ENCODE data around the gene ZMYM3. TPM values are rescaled to one million over a fixed set of nuclear protein-coding genes. Genes with fewer than 3 reads are reported as not detected.

The ZMYM3 gene
- total RNA-seq, 1 donor from 2014 or later: 31.4 TPM

DNA sequence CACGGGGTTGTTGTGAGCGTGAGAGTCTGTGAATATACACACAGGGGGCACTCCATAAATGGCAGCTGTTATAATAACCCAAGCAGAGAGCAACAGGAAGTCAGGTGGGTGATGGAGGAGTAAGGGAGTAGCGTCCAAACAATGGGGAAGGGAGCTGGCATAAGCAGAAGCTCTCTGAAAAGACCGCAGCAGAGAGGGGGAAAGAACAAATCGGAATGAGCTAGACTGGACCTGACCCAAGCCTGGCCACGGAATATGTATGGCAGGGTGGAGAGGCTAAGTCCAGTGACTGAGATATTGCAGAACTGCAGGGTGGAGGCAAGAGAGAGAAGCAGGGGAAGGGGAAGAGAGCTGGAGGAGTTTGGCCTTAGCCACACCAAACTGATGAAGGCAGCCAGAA is 37.5 kb downstream of the ZMYM3 start:
- no peak for DNase-seq (ENCODE audit: low spot score)
- Mint-ChIP-seq H3K27me3 (ENCODE audit: low read depth) (peaks cover 3% of the 10 kb centered on the region), H3K4me3 (ENCODE audit: low read depth) (no peak overlapping the region), H3K27ac (no peak overlapping the region), H3K4me1 (ENCODE audit: low read depth) (peaks cover 3% of the 10 kb centered on the region), H3K36me3 (ENCODE audit: low read depth) (no peaks in the 10 kb centered on the region), H3K9me3 (no peaks in the 10 kb centered on the region)
- intact Hi-C loops (cut with micrococcal nuclease): no loop called here

DNA sequence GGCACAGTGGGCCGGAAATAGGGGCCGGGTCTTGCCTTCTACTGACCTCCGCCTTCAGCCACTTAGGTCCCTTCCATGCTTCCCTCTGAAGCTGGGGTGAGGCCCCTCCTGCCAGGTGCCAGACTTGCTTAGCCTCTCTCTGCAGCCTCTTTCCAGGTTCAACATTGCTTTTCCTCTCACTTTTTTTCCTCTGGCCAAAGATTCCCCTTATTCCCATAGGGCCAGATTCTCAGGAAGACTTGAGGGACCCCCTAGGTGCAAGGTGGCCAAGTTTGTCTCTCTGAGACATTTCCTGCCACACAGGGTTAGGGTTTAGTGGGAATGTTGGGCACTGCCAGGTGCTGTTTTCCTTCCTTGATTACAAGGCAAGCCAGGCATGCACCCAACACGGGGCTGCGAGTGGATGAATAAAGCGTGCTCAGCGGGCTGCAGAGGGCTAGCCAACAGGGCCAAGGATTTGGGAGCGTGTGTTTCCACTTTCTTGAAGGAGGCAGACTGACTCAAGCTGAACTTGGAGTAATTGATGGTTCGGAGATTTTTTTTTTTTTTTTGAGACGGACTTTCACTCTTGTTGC is 38.5 kb downstream of the ZMYM3 start:
- no peak overlapping the region for H3K4me3 Mint-ChIP-seq (ENCODE audit: low read depth)
- H3K27me3 Mint-ChIP-seq (ENCODE audit: low read depth): peaks cover 6% of the 10 kb centered on the region
- DNase-seq (ENCODE audit: low spot score): no peak

GRCh38 chrX:71214604-71215337 is 39.2 kb downstream of the ZMYM3 start:
- Mint-ChIP-seq H3K27me3 (ENCODE audit: low read depth) (peaks cover 6% of the 10 kb centered on the region), H3K4me1 (ENCODE audit: low read depth) (peaks cover 3% of the 10 kb centered on the region), H3K4me3 (ENCODE audit: low read depth) (no peak overlapping the region), H3K9me3 (no peaks in the 10 kb centered on the region), H3K36me3 (ENCODE audit: low read depth) (no peaks in the 10 kb centered on the region), H3K27ac (no peak overlapping the region)
- intact Hi-C loops (cut with micrococcal nuclease): no loop called here
- DNase-seq (ENCODE audit: low spot score): no peak

More for the DNA sequence above, 38.5 kb downstream of the ZMYM3 start:
- Mint-ChIP-seq H3K4me1 (ENCODE audit: low read depth) (peaks cover 3% of the 10 kb centered on the region), H3K36me3 (ENCODE audit: low read depth) (no peaks in the 10 kb centered on the region), H3K9me3 (no peaks in the 10 kb centered on the region), H3K27ac (no peak overlapping the region)
- intact Hi-C loops (cut with micrococcal nuclease): no loop called here

DNA sequence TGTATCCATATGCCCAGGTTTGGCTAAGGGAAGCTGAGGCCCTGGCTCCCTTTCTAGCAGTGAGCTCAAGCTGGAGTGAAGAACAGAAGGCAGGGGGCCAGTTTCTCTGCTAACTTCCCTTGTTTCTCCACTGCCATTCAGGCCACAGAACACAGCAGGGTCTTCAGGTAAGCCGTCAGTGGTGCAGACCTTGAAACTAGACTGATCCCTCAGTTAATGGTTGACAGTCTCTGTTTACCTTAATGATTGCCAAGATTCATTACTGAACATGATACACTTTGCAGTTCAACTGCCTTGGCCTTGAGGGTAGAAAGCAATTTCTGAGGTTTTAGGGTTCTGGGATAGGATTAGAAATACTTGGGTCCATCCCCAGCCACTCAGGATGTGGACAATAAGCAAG is 39.8 kb downstream of the ZMYM3 start:
- no peaks in the 10 kb centered on the region for H3K36me3 Mint-ChIP-seq (ENCODE audit: low read depth)
- peaks cover 3% of the 10 kb centered on the region for H3K4me1 Mint-ChIP-seq (ENCODE audit: low read depth)
- H3K27ac Mint-ChIP-seq: no peak overlapping the region
- intact Hi-C loops (cut with micrococcal nuclease): no loop called here
- H3K4me3 Mint-ChIP-seq (ENCODE audit: low read depth): no peak overlapping the region
- DNase-seq (ENCODE audit: low spot score): no peak
- peaks cover 8% of the 10 kb centered on the region for H3K27me3 Mint-ChIP-seq (ENCODE audit: low read depth)
- H3K9me3 Mint-ChIP-seq: no peaks in the 10 kb centered on the region

- Mint-ChIP-seq H3K4me3 (ENCODE audit: low read depth) (no peak overlapping the region), H3K27me3 (ENCODE audit: low read depth) (peaks cover 8% of the 10 kb centered on the region), H3K36me3 (ENCODE audit: low read depth) (no peaks in the 10 kb centered on the region), H3K9me3 (no peaks in the 10 kb centered on the region), H3K27ac (no peak overlapping the region), H3K4me1 (ENCODE audit: low read depth) (peaks cover 3% of the 10 kb centered on the region)
- no peak for DNase-seq (ENCODE audit: low spot score)
- intact Hi-C loops (cut with micrococcal nuclease): no loop called here
Observed at GRCh38 chrX:71212536-71212935, 41.4 kb downstream of the ZMYM3 start.

GRCh38 chrX:71210816-71211215 is 43.1 kb downstream of the ZMYM3 start:
- intact Hi-C loops (cut with micrococcal nuclease): no loop called here
- Mint-ChIP-seq H3K27ac (no peak overlapping the region), H3K36me3 (ENCODE audit: low read depth) (no peaks in the 10 kb centered on the region), H3K27me3 (ENCODE audit: low read depth) (peaks cover 8% of the 10 kb centered on the region), H3K9me3 (no peaks in the 10 kb centered on the region), H3K4me3 (ENCODE audit: low read depth) (no peak overlapping the region), H3K4me1 (ENCODE audit: low read depth) (no peaks in the 10 kb centered on the region)
- DNase-seq (ENCODE audit: low spot score): no peak

DNA sequence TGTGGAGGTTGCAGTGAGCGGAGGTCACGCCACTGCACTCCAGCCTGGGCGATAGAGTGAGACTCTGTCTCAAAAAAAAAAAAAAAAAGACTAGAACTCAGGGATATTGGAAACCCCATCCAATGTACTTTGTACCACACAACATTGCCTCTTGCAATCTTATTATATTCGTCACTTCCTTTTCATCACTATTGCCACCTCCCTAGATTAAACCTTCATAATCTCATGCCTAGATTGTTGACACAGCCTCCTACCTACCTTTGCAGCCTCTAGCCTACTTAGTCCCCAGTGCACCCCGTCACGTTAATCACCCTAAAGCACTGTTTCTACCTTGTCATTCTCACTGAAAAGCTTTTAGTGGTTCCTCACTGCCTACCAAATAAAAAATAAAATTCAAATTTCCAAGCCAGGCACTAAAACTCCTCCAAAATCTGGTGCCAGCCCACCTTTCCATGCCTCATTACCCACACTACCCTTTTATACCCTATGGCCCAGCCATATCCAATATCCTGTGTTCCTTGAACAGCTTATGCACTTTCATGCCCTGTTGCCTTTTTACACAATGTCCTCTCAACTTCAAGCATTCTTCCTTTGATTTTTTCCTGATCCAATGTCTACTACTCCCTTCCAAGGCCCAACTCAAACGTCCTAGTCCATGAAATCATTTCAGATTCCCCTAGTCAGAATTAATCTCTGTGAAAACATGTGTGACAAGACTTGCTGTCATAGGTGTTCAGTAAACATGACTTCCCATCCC is 54.5 kb downstream of the ZMYM3 start:
- H3K27me3 Mint-ChIP-seq (ENCODE audit: low read depth): no peaks in the 10 kb centered on the region
- H3K9me3 Mint-ChIP-seq: no peaks in the 10 kb centered on the region
- DNase-seq (ENCODE audit: low spot score): no peak
- intact Hi-C loops (cut with micrococcal nuclease): loop anchor here (5.0 to 10.0 kb wide), 2 partner anchors 83 to 335 kb away; partner anchors contain the start of genes NONO and OGT
- no peak overlapping the region for H3K27ac Mint-ChIP-seq
- peak overlapping the region; percentile 35 for H3K4me3 Mint-ChIP-seq (ENCODE audit: low read depth)
- peaks cover 15% of the 10 kb centered on the region for H3K4me1 Mint-ChIP-seq (ENCODE audit: low read depth)
- H3K36me3 Mint-ChIP-seq (ENCODE audit: low read depth): peaks cover 14% of the 10 kb centered on the region

DNA sequence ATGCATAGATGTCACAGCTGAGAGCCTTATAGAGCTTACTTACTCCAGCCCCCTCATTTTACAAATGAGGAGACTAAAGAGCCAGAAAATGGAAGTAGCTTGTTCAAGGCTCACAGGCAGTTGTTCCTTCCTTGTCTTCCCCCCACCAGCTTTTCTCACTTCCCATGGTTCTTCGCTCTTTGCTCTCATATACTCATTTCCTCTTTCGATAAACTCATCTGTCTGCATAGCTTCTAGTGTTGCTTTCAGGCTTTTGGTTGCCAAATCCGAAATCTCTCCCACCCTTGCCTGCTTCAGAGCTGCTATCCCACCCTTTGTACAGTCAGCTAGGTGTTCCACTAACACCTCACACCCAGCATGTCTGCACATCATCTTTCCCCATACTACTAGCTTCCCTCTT is 55.9 kb downstream of the ZMYM3 start:
- peaks cover 17% of the 10 kb centered on the region for H3K36me3 Mint-ChIP-seq (ENCODE audit: low read depth)
- peak overlapping the region; percentile 86 for H3K4me3 Mint-ChIP-seq (ENCODE audit: low read depth)
- peak overlapping the region; percentile 88 for H3K27ac Mint-ChIP-seq
- no peaks in the 10 kb centered on the region for H3K9me3 Mint-ChIP-seq
- DNase-seq (ENCODE audit: low spot score): no peak
- H3K4me1 Mint-ChIP-seq (ENCODE audit: low read depth): peaks cover 15% of the 10 kb centered on the region
- H3K27me3 Mint-ChIP-seq (ENCODE audit: low read depth): no peaks in the 10 kb centered on the region
- intact Hi-C loops (cut with micrococcal nuclease): loop anchor here (5.0 to 10.0 kb wide), 2 partner anchors 84 to 337 kb away; partner anchors contain the start of genes NONO and OGT

GRCh38 chrX:71195964-71196649 is 57.8 kb downstream of the ZMYM3 start:
- Mint-ChIP-seq H3K36me3 (ENCODE audit: low read depth) (peaks cover 25% of the 10 kb centered on the region), H3K4me1 (ENCODE audit: low read depth) (peaks cover 22% of the 10 kb centered on the region), H3K4me3 (ENCODE audit: low read depth) (peak overlapping the region; percentile 91), H3K27ac (peak overlapping the region; percentile 96), H3K27me3 (ENCODE audit: low read depth) (no peaks in the 10 kb centered on the region), H3K9me3 (no peaks in the 10 kb centered on the region)
- DNase-seq (ENCODE audit: low spot score): no peak
- intact Hi-C loops (cut with micrococcal nuclease): loop anchor here (1.0 to 10.0 kb wide), 4 partner anchors 14 to 339 kb away; partner anchors contain the start of genes NONO and OGT

GRCh38 chrX:71191248-71191647 is 62.7 kb downstream of the ZMYM3 start:
- H3K27ac Mint-ChIP-seq: peak overlapping the region; percentile 87
- no peak for DNase-seq (ENCODE audit: low spot score)
- H3K4me1 Mint-ChIP-seq (ENCODE audit: low read depth): peaks cover 18% of the 10 kb centered on the region
- H3K27me3 Mint-ChIP-seq (ENCODE audit: low read depth): no peaks in the 10 kb centered on the region
- intact Hi-C loops (cut with micrococcal nuclease): loop anchor here (10.0 kb wide), 1 partner anchor 344 kb away; the partner anchor contains the start of gene OGT
- peaks cover 27% of the 10 kb centered on the region for H3K36me3 Mint-ChIP-seq (ENCODE audit: low read depth)
- no peak overlapping the region for H3K4me3 Mint-ChIP-seq (ENCODE audit: low read depth)
- no peaks in the 10 kb centered on the region for H3K9me3 Mint-ChIP-seq
